ENCODE measurements around the gene DOK3. TPM values are rescaled to one million over a fixed set of nuclear protein-coding genes. Genes with fewer than 3 reads are reported as not detected.
A peak's percentile ranks its signal among the peaks of the same experiment; 100 is the strongest.

Gene DOK3
- total and polyA plus RNA-seq, 2 donors (not counting 3 experiments of a cell fraction or from before 2014, with no cell fraction given), result 4.8 to 5.3 TPM

DNA sequence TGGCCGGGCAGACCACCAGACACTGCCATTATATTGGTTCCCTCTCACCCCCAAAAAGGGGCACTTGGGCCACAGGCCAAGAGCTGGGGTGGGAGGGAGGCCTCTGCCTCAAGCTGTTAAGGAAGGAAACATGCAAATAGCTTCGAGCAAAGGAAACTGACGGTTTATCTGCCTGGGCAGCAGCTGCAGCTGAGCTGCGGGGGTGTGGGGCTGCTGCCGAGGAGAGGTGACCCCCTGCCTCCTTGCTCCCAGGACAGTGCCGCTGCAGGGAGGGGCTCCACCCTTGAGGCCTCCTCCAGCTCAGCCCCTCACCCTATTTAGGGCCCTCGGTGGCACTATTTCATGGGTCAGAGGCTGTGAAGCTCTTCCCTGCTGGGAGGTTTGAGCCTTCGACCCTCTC, 789 bp downstream of the DOK3 start:
- FAIRE-seq (no peak), DNase-seq (ENCODE audit: low read depth, low spot score) (peak; percentile 43)
- TF ChIP-seq POLR2A (IDR thresholded peaks at IDR 0.05; ENCODE audit: low read depth, low read length), result peak; percentile 25
- TF ChIP-seq, protein P1, sequence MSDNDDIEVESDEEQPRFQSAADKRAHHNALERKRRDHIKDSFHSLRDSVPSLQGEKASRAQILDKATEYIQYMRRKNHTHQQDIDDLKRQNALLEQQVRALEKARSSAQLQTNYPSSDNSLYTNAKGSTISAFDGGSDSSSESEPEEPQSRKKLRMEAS (IDR thresholded peaks at IDR 0.05; ENCODE audit: insufficient read depth, insufficient read length), result no peak
- Histone ChIP-seq H3K27me3 (ENCODE audit: control insufficient read depth in 2 of 2, insufficient read depth in 2 of 2, low read length in 2 of 2) (no peaks in the 10 kb centered on the region), H3K36me3 (ENCODE audit: control insufficient read depth in 2 of 2, extremely low read depth in 1 of 2, insufficient read depth in 2 of 2, low read length in 2 of 2) (peaks cover 9 to 28% of the 10 kb centered on the region in 2 experiments), H3K4me1 (ENCODE audit: control insufficient read depth, extremely low read depth, insufficient read depth, low read length) (peaks cover 9% of the 10 kb centered on the region), H2AFZ (ENCODE audit: low read depth, low read length) (no peak overlapping the region), H3K9me3 (replicated peaks; ENCODE audit: control insufficient read depth, insufficient read depth, low read length) (no peaks in the 10 kb centered on the region), H3K9ac (replicated peaks; ENCODE audit: extremely low read depth, insufficient read depth, low read length) (no peak overlapping the region), H3K27ac (ENCODE audit: insufficient read depth, low read depth, low read length) (no peak overlapping the region), H3K4me2 (ENCODE audit: insufficient read depth, low read length) (no peak overlapping the region), H3K9me1 (replicated peaks; ENCODE audit: control insufficient read depth, extremely low read depth, insufficient read depth, low read length) (no peaks in the 10 kb centered on the region), H3K79me2 (ENCODE audit: control insufficient read depth, insufficient read depth, low read length) (no peaks in the 10 kb centered on the region), H3K4me3 (replicated peaks in 1 of 3; ENCODE audit: insufficient read depth in 1 of 3, low read depth in 1 of 3, low read length in 3 of 3) (no peak overlapping the region), H4K20me1 (replicated peaks; ENCODE audit: control insufficient read depth, extremely low read depth, insufficient read depth, low read length) (no peaks in the 10 kb centered on the region)
- dilution Hi-C loops (cut with MboI; ENCODE audit: extremely low pct_ligation_motif_present, low sequenced_read_pairs), result no loop called here
- ChIA-PET CTCF (interaction anchor here (0.8 to 3.8 kb wide), 4 partner anchors 8 to 118 kb away, joined by 3 to 22 read pairs (median 8); no protein-coding TSS in a partner anchor), POLR2A (interaction anchor here (0.7 to 2.5 kb wide), 2 partner anchors 12 to 181 kb away, joined by 3 to 15 read pairs; partner anchors contain the start of gene PDLIM7)
- no TSS peak for BruUV-seq (replicated peaks)
- intact Hi-C loops (cut with micrococcal nuclease), result loop anchor here (1.0 kb wide), 1 partner anchor 12 kb away; the partner anchor contains the start of gene PDLIM7

DNA sequence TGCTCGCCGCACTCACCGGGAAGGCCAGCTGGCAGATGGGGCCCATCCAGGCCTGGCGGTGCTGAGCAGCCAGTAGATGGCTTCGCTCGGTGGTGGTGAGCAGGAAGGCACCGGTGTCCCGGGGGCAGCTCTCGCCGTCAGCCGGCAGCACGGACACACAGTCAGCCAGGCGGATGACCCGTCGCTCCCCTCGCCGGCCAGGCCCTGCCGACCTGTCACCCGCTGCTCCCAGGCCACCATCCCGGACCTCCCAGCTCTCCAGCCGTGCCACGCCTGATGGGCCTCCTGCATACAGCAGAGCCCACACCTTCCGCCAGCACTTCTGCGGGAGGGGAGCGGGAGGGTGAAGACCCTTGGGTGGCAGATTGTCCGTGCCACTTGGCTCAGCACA, 1.4 kb downstream of the DOK3 start:
- CTCF ChIA-PET, result interaction anchor here (0.8 to 3.8 kb wide), 5 partner anchors 8 to 118 kb away, joined by 3 to 22 read pairs (median 6); no protein-coding TSS in a partner anchor
- POLR2A ChIA-PET, result interaction anchor here (2.5 kb wide), 1 partner anchor 11 kb away, joined by 15 read pairs; the partner anchor contains the start of gene PDLIM7

More for the DNA sequence above, 1.4 kb downstream of the DOK3 start:
- no peaks in the 10 kb centered on the region for H3K27me3 ChIP-seq (ENCODE audit: control insufficient read depth in 2 of 2, insufficient read depth in 2 of 2, low read length in 2 of 2)
- dilution Hi-C loops (cut with MboI; ENCODE audit: extremely low pct_ligation_motif_present, low sequenced_read_pairs) (no loop called here), intact Hi-C loops (cut with micrococcal nuclease) (no loop called here)
- H3K9ac ChIP-seq (replicated peaks; ENCODE audit: extremely low read depth, insufficient read depth, low read length), result no peak overlapping the region
- TF ChIP-seq POLR2AphosphoS5 (IDR thresholded peaks at IDR 0.05; ENCODE audit: insufficient read depth, low read depth, low read length) (no peak), POLR2A (IDR thresholded peaks at IDR 0.05; ENCODE audit: low read depth, low read length) (no peak), FOS (IDR thresholded peaks at IDR 0.05; ENCODE audit: borderline replicate concordance, insufficient read depth, low read length) (no peak), GATA2 (IDR thresholded peaks at IDR 0.05; ENCODE audit: insufficient read depth, insufficient read length, low read depth, low read length) (no peak), JUN (IDR thresholded peaks at IDR 0.05; ENCODE audit: borderline replicate concordance, insufficient read depth, insufficient read length, low read depth) (no peak)
- TF ChIP-seq, protein P2, sequence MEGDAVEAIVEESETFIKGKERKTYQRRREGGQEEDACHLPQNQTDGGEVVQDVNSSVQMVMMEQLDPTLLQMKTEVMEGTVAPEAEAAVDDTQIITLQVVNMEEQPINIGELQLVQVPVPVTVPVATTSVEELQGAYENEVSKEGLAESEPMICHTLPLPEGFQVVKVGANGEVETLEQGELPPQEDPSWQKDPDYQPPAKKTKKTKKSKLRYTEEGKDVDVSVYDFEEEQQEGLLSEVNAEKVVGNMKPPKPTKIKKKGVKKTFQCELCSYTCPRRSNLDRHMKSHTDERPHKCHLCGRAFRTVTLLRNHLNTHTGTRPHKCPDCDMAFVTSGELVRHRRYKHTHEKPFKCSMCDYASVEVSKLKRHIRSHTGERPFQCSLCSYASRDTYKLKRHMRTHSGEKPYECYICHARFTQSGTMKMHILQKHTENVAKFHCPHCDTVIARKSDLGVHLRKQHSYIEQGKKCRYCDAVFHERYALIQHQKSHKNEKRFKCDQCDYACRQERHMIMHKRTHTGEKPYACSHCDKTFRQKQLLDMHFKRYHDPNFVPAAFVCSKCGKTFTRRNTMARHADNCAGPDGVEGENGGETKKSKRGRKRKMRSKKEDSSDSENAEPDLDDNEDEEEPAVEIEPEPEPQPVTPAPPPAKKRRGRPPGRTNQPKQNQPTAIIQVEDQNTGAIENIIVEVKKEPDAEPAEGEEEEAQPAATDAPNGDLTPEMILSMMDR (IDR thresholded peaks at IDR 0.05; ENCODE audit: extremely low read depth in 1 of 2, insufficient read depth in 1 of 2, low read depth in 1 of 2, low read length in 2 of 2), result no peak
- TF ChIP-seq, protein P1 (IDR thresholded peaks at IDR 0.05; ENCODE audit: insufficient read depth, insufficient read length), result no peak
- H3K4me3 ChIP-seq (replicated peaks in 1 of 3; ENCODE audit: insufficient read depth in 1 of 3, low read depth in 1 of 3, low read length in 3 of 3), result no peak overlapping the region
- H4K20me1 ChIP-seq (replicated peaks; ENCODE audit: control insufficient read depth, extremely low read depth, insufficient read depth, low read length), result no peaks in the 10 kb centered on the region
- no peaks in the 10 kb centered on the region for H3K79me2 ChIP-seq (ENCODE audit: control insufficient read depth, insufficient read depth, low read length)
- H3K27ac ChIP-seq (ENCODE audit: insufficient read depth, low read depth, low read length), result no peak overlapping the region
- FAIRE-seq (no peak), DNase-seq (ENCODE audit: low read depth, low spot score) (no peak)
- no peaks in the 10 kb centered on the region for H3K9me1 ChIP-seq (replicated peaks; ENCODE audit: control insufficient read depth, extremely low read depth, insufficient read depth, low read length)
- H3K4me2 ChIP-seq (ENCODE audit: insufficient read depth, low read length), result no peak overlapping the region
- no peak overlapping the region for H2AFZ ChIP-seq (ENCODE audit: low read depth, low read length)
- H3K4me1 ChIP-seq (ENCODE audit: control insufficient read depth, extremely low read depth, insufficient read depth, low read length), result peaks cover 9% of the 10 kb centered on the region
- H3K9me3 ChIP-seq (replicated peaks; ENCODE audit: control insufficient read depth, insufficient read depth, low read length), result no peaks in the 10 kb centered on the region
- H3K36me3 ChIP-seq (ENCODE audit: control insufficient read depth in 2 of 2, extremely low read depth in 1 of 2, insufficient read depth in 2 of 2, low read length in 2 of 2), result peaks cover 9 to 27% of the 10 kb centered on the region in 2 experiments
- no TSS peak for BruUV-seq (replicated peaks)
